Caco-2 (cell line): ENCODE measurements around the gene GPN1. TPM values are rescaled to one million over a fixed set of nuclear protein-coding genes. Genes with fewer than 3 reads are reported as not detected.

Experiments used
- BruUV-seq: library from RNA; stranded (reverse); fragments of 400-500 nt; replicated peaks from 2 replicates; lab custom pipeline; 2021; lab: Mats Ljungman, UMichigan
- CTCF ChIA-PET: fragments of 300-600 bp; sonication (Branson Sonifier 250); formaldehyde crosslinking; loops from one replicate; lab custom pipeline; 2022; ENCODE audit warnings: antibody characterized with exemption; lab: Charles Lee
- POLR2A ChIA-PET: fragments of 300-600 bp; sonication (Branson Sonifier 250); formaldehyde crosslinking; loops from one replicate; lab custom pipeline; 2022; ENCODE audit warnings: antibody characterized with exemption; lab: Charles Lee
- DNase-seq, 2 experiments: peaks; one replicate each; pipeline versions ENCODE4 v3.0.0 to v3.0.0-alpha.2; 2020 to 2022
- H3K27me3 ChIP-seq: replicated peaks from 2 replicates; pipeline ENCODE4 v1.6.0; 2011; ENCODE audit warnings: low read length; ENCODE audit not compliant: control insufficient read depth, insufficient read depth
- H3K36me3 ChIP-seq: 2 replicates; pipeline ENCODE4 v1.5.1; 2011; ENCODE audit warnings: low read length; ENCODE audit not compliant: control insufficient read depth, insufficient read depth
- H3K4me1 ChIP-seq: fragments of 250-450 bp; sonication (Bioruptor Pico); 2 replicates; pipeline ENCODE4 v1.5.1; 2020; ENCODE audit warnings: mild to moderate bottlenecking
- H3K4me3 ChIP-seq: 2 replicates; pipeline ENCODE4 v1.5.1; 2011; ENCODE audit warnings: low read depth, mild to moderate bottlenecking, control low read depth, low read length
- H3K9me3 ChIP-seq: fragments of 250-450 bp; sonication (Bioruptor Pico); 2 replicates; pipeline ENCODE4 v1.5.1; 2020; ENCODE audit warnings: mild to moderate bottlenecking, moderate library complexity
- H3K27ac Mint-ChIP-seq: one replicate; pipeline ENCODE4 v1.8.0; 2022; ENCODE audit warnings: mixed read lengths; ENCODE audit not compliant: unreplicated experiment
- H3K27me3 Mint-ChIP-seq: one replicate; pipeline ENCODE4 v1.8.0; 2022; ENCODE audit warnings: mixed read lengths; ENCODE audit not compliant: insufficient read depth, unreplicated experiment
- H3K36me3 Mint-ChIP-seq: one replicate; pipeline ENCODE4 v1.8.0; 2022; ENCODE audit warnings: mild to moderate bottlenecking, mixed read lengths; ENCODE audit not compliant: insufficient read depth, unreplicated experiment
- H3K4me1 Mint-ChIP-seq: one replicate; pipeline ENCODE4 v1.8.0; 2022; ENCODE audit warnings: low read depth, mixed read lengths; ENCODE audit not compliant: unreplicated experiment
- H3K4me3 Mint-ChIP-seq: one replicate; pipeline ENCODE4 v1.8.0; 2022; ENCODE audit warnings: mild to moderate bottlenecking, moderate library complexity, mixed read lengths; ENCODE audit not compliant: unreplicated experiment
- H3K9me3 Mint-ChIP-seq: one replicate; pipeline ENCODE4 v1.8.0; 2022; ENCODE audit warnings: mixed read lengths; ENCODE audit not compliant: unreplicated experiment
- CTCF ChIP-seq, 2 experiments: fragments of 200-600 bp in 1 of 2; IDR thresholded peaks; 1 replicate in 1 of 2; 2 replicates in 1 of 2; pipeline versions ENCODE4 v1.5.1 to v1.8.0; 2011 to 2022; ENCODE audit warnings: antibody characterized with exemption in 1 of 2, control low read depth in 1 of 2, inconsistent platforms in 1 of 2, low read depth in 1 of 2, low read length in 1 of 2, mild to moderate bottlenecking in 1 of 2, moderate library complexity in 1 of 2; ENCODE audit not compliant: insufficient read depth in 1 of 2, severe bottlenecking in 1 of 2, unreplicated experiment in 1 of 2
- intact Hi-C: fragments of 100-400 bp; cut with micrococcal nuclease; formaldehyde crosslinking; loops from one replicate; pipeline ENCODE4 v1.10.0; 2022; ENCODE audit not compliant: unreplicated experiment
- total RNA-seq: library from RNA; stranded (reverse); gene quantifications from 2 replicates; pipeline ENCODE4 v1.2.3, GENCODE V29; 2022

Gene GPN1
- total RNA-seq, 1 experiment from 2014 or later, result 60.9 TPM

GRCh38 chr2:27652790-27653189 is 23.9 kb downstream of the GPN1 start:
- intact Hi-C loops, result no loop called here
- Mint-ChIP-seq H3K27ac (no peak overlapping the region), H3K4me3 (no peak overlapping the region), H3K9me3 (no peaks in the 10 kb centered on the region), H3K36me3 (peaks cover 79% of the 10 kb centered on the region), H3K27me3 (no peaks in the 10 kb centered on the region), H3K4me1 (peaks cover 6% of the 10 kb centered on the region)
- Histone ChIP-seq H3K4me3 (no peak overlapping the region), H3K36me3 (peaks cover 9% of the 10 kb centered on the region), H3K27me3 (no peaks in the 10 kb centered on the region), H3K4me1 (0 out of 2 replicates have a peak, but pooled peaks cover 3% of the 10 kb centered on the region), H3K9me3 (no peaks in the 10 kb centered on the region)
- ChIA-PET POLR2A (interaction anchor here (0.5 kb wide), 1 partner anchor 66 kb away, joined by 3 read pairs; no protein-coding TSS in a partner anchor), CTCF (no interaction called here)
- no peak for TF ChIP-seq CTCF (IDR thresholded peaks at IDR 0.05; ENCODE audit: insufficient read depth in 1 of 2, low read depth in 1 of 2, low read length in 1 of 2, severe bottlenecking in 1 of 2, unreplicated experiment in 1 of 2)
- DNase-seq, result no peak
- no TSS peak for BruUV-seq

GRCh38 chr2:27653397-27653796 is 24.5 kb downstream of the GPN1 start:
- intact Hi-C loops, result no loop called here
- BruUV-seq, result no TSS peak
- Mint-ChIP-seq H3K9me3 (no peaks in the 10 kb centered on the region), H3K27me3 (no peaks in the 10 kb centered on the region), H3K4me1 (peaks cover 6% of the 10 kb centered on the region), H3K36me3 (peaks cover 73% of the 10 kb centered on the region), H3K27ac (no peak overlapping the region), H3K4me3 (no peak overlapping the region)
- Histone ChIP-seq H3K27me3 (no peaks in the 10 kb centered on the region), H3K4me3 (no peak overlapping the region), H3K9me3 (no peaks in the 10 kb centered on the region), H3K4me1 (0 out of 2 replicates have a peak, but pooled peaks cover 3% of the 10 kb centered on the region), H3K36me3 (peaks cover 7% of the 10 kb centered on the region)
- ChIA-PET POLR2A (interaction anchor here (0.5 kb wide), 1 partner anchor 67 kb away, joined by 3 read pairs; no protein-coding TSS in a partner anchor), CTCF (no interaction called here)
- no peak for DNase-seq
- no peak for TF ChIP-seq CTCF (IDR thresholded peaks at IDR 0.05; ENCODE audit: insufficient read depth in 1 of 2, low read depth in 1 of 2, low read length in 1 of 2, severe bottlenecking in 1 of 2, unreplicated experiment in 1 of 2)

GRCh38 chr2:27655155-27655951 is 26.5 kb downstream of the GPN1 start:
- no peaks in the 10 kb centered on the region for H3K27me3 ChIP-seq
- DNase-seq, result no peak
- 0 out of 2 replicates have a peak, but pooled peaks cover 3% of the 10 kb centered on the region for H3K4me1 ChIP-seq
- no peaks in the 10 kb centered on the region for H3K9me3 Mint-ChIP-seq
- no peak overlapping the region for H3K4me3 Mint-ChIP-seq
- H3K27ac Mint-ChIP-seq, result no peak overlapping the region
- no peaks in the 10 kb centered on the region for H3K27me3 Mint-ChIP-seq
- H3K9me3 ChIP-seq, result no peaks in the 10 kb centered on the region
- ChIA-PET CTCF (no interaction called here), POLR2A (no interaction called here)
- peaks cover 72% of the 10 kb centered on the region for H3K36me3 Mint-ChIP-seq
- peaks cover 6% of the 10 kb centered on the region for H3K4me1 Mint-ChIP-seq
- no peak for TF ChIP-seq CTCF (IDR thresholded peaks at IDR 0.05; ENCODE audit: insufficient read depth in 1 of 2, low read depth in 1 of 2, low read length in 1 of 2, severe bottlenecking in 1 of 2, unreplicated experiment in 1 of 2)
- no peak overlapping the region for H3K4me3 ChIP-seq
- BruUV-seq, result no TSS peak
- intact Hi-C loops, result no loop called here
- peaks cover 6% of the 10 kb centered on the region for H3K36me3 ChIP-seq
